ENCODE measurements around the gene ZNF506.
"Not testable (repeated sequence)": the region's sequence is repeated elsewhere in the genome, so short reads cannot be mapped to it uniquely, and the experiment has no call there.

Gene ZNF506

GRCh38 chr19:19821366-19821951 lies at the start of gene ZNF506:
TSS of gene ZNF506 (minus strand) at chr19:19821750. CDS start at chr19:19821603, 147 bp downstream.
- Mint-ChIP-seq H3K27ac (peak within 1 kb of the TSS; percentile 100), H3K36me3 (peaks cover 53% of the 10 kb centered on the region)

GRCh38 chr19:19870086-19870485 lies 48.5 kb upstream of the ZNF506 start:
- H3K27ac Mint-ChIP-seq, DNase-seq, H3K27me3 Mint-ChIP-seq, H3K4me3 Mint-ChIP-seq: not testable (repeated sequence)
- Mint-ChIP-seq H3K4me1 (peaks cover 21% of the 10 kb centered on the region), H3K36me3 (peaks cover 64% of the 10 kb centered on the region), H3K9me3 (peaks cover 44% of the 10 kb centered on the region)
- CTCF ChIA-PET = interaction anchor here (1.1 kb wide), 1 partner anchor 12 kb away, joined by 3 read pairs; no protein-coding TSS in a partner anchor

More at GRCh38 chr19:19821366-19821951, at the start of gene ZNF506:
- CTCF ChIA-PET = interaction anchor here (0.5 to 1.2 kb wide), 3 partner anchors 12 to 461 kb away, joined by 3 to 5 read pairs (median 3); no protein-coding TSS in a partner anchor
- Mint-ChIP-seq H3K27me3 (peaks cover 7% of the 10 kb centered on the region), H3K9me3 (peaks cover 57% of the 10 kb centered on the region), H3K4me3 (peak within 1 kb of the TSS; percentile 99), H3K4me1 (peaks cover 23% of the 10 kb centered on the region)
- DNase-seq = peak; percentile 97

- H3K27me3 Mint-ChIP-seq = no peaks in the 10 kb centered on the region
- peak overlapping the region; percentile 97 for H3K4me3 Mint-ChIP-seq
- H3K9me3 Mint-ChIP-seq = peaks cover 37% of the 10 kb centered on the region
- H3K4me1 Mint-ChIP-seq = peaks cover 21% of the 10 kb centered on the region
- DNase-seq = peak; percentile 65
- CTCF ChIA-PET = no interaction called here
- peak overlapping the region; percentile 99 for H3K27ac Mint-ChIP-seq
- H3K36me3 Mint-ChIP-seq = peaks cover 36% of the 10 kb centered on the region
Measured at GRCh38 chr19:19866611-19867248, 45.2 kb upstream of the ZNF506 start.

- Mint-ChIP-seq H3K36me3 (peaks cover 32% of the 10 kb centered on the region), H3K27ac (peak within 1 kb of the TSS; percentile 99), H3K27me3 (peaks cover 2% of the 10 kb centered on the region), H3K4me1 (peaks cover 22% of the 10 kb centered on the region), H3K4me3 (peak within 1 kb of the TSS; percentile 97), H3K9me3 (peaks cover 34% of the 10 kb centered on the region)
- CTCF ChIA-PET = interaction anchor here (0.7 to 0.8 kb wide), 2 partner anchors 13 to 133 kb away, joined by 3 read pairs; partner anchors contain the start of gene ZNF14
- peak; percentile 98 for DNase-seq
Measured at GRCh38 chr19:19865750-19866610, 44.4 kb upstream of the ZNF506 start, which contains the start of gene ZNF253. TSS of gene ZNF253 (plus strand) at chr19:19865882. CDS start at chr19:19865997, 115 bp downstream.

- CTCF ChIA-PET = no interaction called here
- Mint-ChIP-seq H3K4me1 (peaks cover 11% of the 10 kb centered on the region), H3K27me3 (peaks cover 8% of the 10 kb centered on the region), H3K27ac (no peak overlapping the region), H3K36me3 (peaks cover 10% of the 10 kb centered on the region), H3K9me3 (peaks cover 45% of the 10 kb centered on the region), H3K4me3 (peak overlapping the region; percentile 52)
- DNase-seq = peak; percentile 48
Measured at GRCh38 chr19:19860756-19861390, 39.3 kb upstream of the ZNF506 start.

- H3K4me1 Mint-ChIP-seq = peaks cover 9% of the 10 kb centered on the region
- DNase-seq = no peak
- no peak overlapping the region for H3K27ac Mint-ChIP-seq
- peaks cover 8% of the 10 kb centered on the region for H3K27me3 Mint-ChIP-seq
- CTCF ChIA-PET = no interaction called here
- no peak overlapping the region for H3K4me3 Mint-ChIP-seq
- H3K36me3 Mint-ChIP-seq = peaks cover 12% of the 10 kb centered on the region
- H3K9me3 Mint-ChIP-seq = peaks cover 53% of the 10 kb centered on the region
Measured at GRCh38 chr19:19858751-19859150, 37.2 kb upstream of the ZNF506 start.

- H3K4me3 Mint-ChIP-seq, H3K27ac Mint-ChIP-seq, H3K27me3 Mint-ChIP-seq, DNase-seq, H3K4me1 Mint-ChIP-seq, CTCF ChIA-PET, H3K36me3 Mint-ChIP-seq: not testable (repeated sequence)
- peaks cover 20% of the 10 kb centered on the region for H3K9me3 Mint-ChIP-seq
Measured at GRCh38 chr19:19851740-19852139, 30.2 kb upstream of the ZNF506 start.

GRCh38 chr19:19849056-19849455 lies 27.5 kb upstream of the ZNF506 start:
- no peak for DNase-seq
- no peak overlapping the region for H3K4me3 Mint-ChIP-seq
- no peaks in the 10 kb centered on the region for H3K4me1 Mint-ChIP-seq
- peaks cover 15% of the 10 kb centered on the region for H3K9me3 Mint-ChIP-seq
- CTCF ChIA-PET = no interaction called here
- no peaks in the 10 kb centered on the region for H3K27me3 Mint-ChIP-seq
- H3K36me3 Mint-ChIP-seq = peaks cover 4% of the 10 kb centered on the region
- H3K27ac Mint-ChIP-seq = no peak overlapping the region

- Mint-ChIP-seq H3K4me3 (no peak overlapping the region), H3K9me3 (peaks cover 18% of the 10 kb centered on the region), H3K4me1 (no peaks in the 10 kb centered on the region), H3K27me3 (no peaks in the 10 kb centered on the region), H3K36me3 (peaks cover 4% of the 10 kb centered on the region), H3K27ac (no peak overlapping the region)
- DNase-seq = no peak
- CTCF ChIA-PET = no interaction called here
Measured at GRCh38 chr19:19847781-19848180, 26.2 kb upstream of the ZNF506 start.

GRCh38 chr19:19835560-19836038 lies 14.0 kb upstream of the ZNF506 start:
- Mint-ChIP-seq H3K4me3 (no peak overlapping the region), H3K36me3 (peaks cover 19% of the 10 kb centered on the region), H3K27me3 (no peaks in the 10 kb centered on the region), H3K9me3 (peaks cover 48% of the 10 kb centered on the region), H3K4me1 (no peaks in the 10 kb centered on the region), H3K27ac (no peak overlapping the region)
- no peak for DNase-seq
- CTCF ChIA-PET = no interaction called here

- peaks cover 2% of the 10 kb centered on the region for H3K4me1 Mint-ChIP-seq
- H3K36me3 Mint-ChIP-seq = peaks cover 25% of the 10 kb centered on the region
- no peak for DNase-seq
- no peak overlapping the region for H3K4me3 Mint-ChIP-seq
- H3K27ac Mint-ChIP-seq = no peak overlapping the region
- CTCF ChIA-PET = no interaction called here
- H3K9me3 Mint-ChIP-seq = peaks cover 68% of the 10 kb centered on the region
- H3K27me3 Mint-ChIP-seq = no peaks in the 10 kb centered on the region
Measured at GRCh38 chr19:19826875-19827274, 5.3 kb upstream of the ZNF506 start.

- H3K9me3 Mint-ChIP-seq = peaks cover 64% of the 10 kb centered on the region
- peaks cover 10% of the 10 kb centered on the region for H3K4me1 Mint-ChIP-seq
- CTCF ChIA-PET = no interaction called here
- DNase-seq = no peak
- H3K4me3 Mint-ChIP-seq = no peak overlapping the region
- peaks cover 42% of the 10 kb centered on the region for H3K36me3 Mint-ChIP-seq
- H3K27ac Mint-ChIP-seq = peak overlapping the region; percentile 11
- H3K27me3 Mint-ChIP-seq = peaks cover 7% of the 10 kb centered on the region
Measured at GRCh38 chr19:19823916-19824315, 2.4 kb upstream of the ZNF506 start.

- peak overlapping the region; percentile 99 for H3K4me3 Mint-ChIP-seq
- CTCF ChIA-PET = interaction anchor here (0.7 to 1.2 kb wide), 3 partner anchors 12 to 49 kb away, joined by 3 to 5 read pairs (median 3); no protein-coding TSS in a partner anchor
- not testable (repeated sequence) for DNase-seq, H3K27me3 Mint-ChIP-seq
- H3K27ac Mint-ChIP-seq = peak overlapping the region; percentile 100
- peaks cover 51% of the 10 kb centered on the region for H3K36me3 Mint-ChIP-seq
- peaks cover 60% of the 10 kb centered on the region for H3K9me3 Mint-ChIP-seq
- H3K4me1 Mint-ChIP-seq = peaks cover 22% of the 10 kb centered on the region
Measured at GRCh38 chr19:19821976-19822375, 426 bp upstream of the ZNF506 start.
